Activated T-cell treated with anti-CD3 and anti-CD28 coated beads, Interleukin-2, amount 50 U/mL, for 72 hours (primary cell): Measurements from ENCODE around the gene KCNG1. TPM values are rescaled to one million over a fixed set of nuclear protein-coding genes. Genes with fewer than 3 reads are reported as not detected.
A peak's percentile ranks its signal among the peaks of the same experiment; 100 is the strongest.

Experiments used
- ATAC-seq, 2 donors: fragments of 150-1000 bp; cut with Tn5 transposase; replicated peaks in 1 of 2; 2 replicates each; pipeline ENCODE4 v1.10.0; 2021; ENCODE audit warnings: moderate library complexity in 2 of 2, mild to moderate bottlenecking in 1 of 2
- DNase-seq, 2 donors: peaks; one replicate each; pipeline ENCODE4 v3.0.0; 2021 to 2022; ENCODE audit warnings: mixed read lengths in 1 of 2
- H3K27ac Mint-ChIP-seq: one replicate; pipeline ENCODE4 v1.8.0; 2022; ENCODE audit warnings: mild to moderate bottlenecking, moderate library complexity, mixed read lengths
- H3K27me3 Mint-ChIP-seq: one replicate; pipeline ENCODE4 v1.8.0; 2022; ENCODE audit warnings: low read depth, mixed read lengths
- H3K36me3 Mint-ChIP-seq, 2 donors: one replicate each; pipeline ENCODE4 v1.8.0; 2022; ENCODE audit warnings: mixed read lengths in 2 of 2, mild to moderate bottlenecking in 1 of 2; ENCODE audit not compliant: insufficient read depth in 2 of 2
- H3K4me1 Mint-ChIP-seq: one replicate; pipeline ENCODE4 v1.8.0; 2022; ENCODE audit warnings: low read depth, mixed read lengths
- H3K4me3 Mint-ChIP-seq, 2 donors: one replicate each; pipeline ENCODE4 v1.8.0; 2022; ENCODE audit warnings: mild to moderate bottlenecking in 2 of 2, mixed read lengths in 2 of 2, moderate library complexity in 2 of 2
- H3K9me3 Mint-ChIP-seq, 2 donors: one replicate each; pipeline ENCODE4 v1.8.0; 2022; ENCODE audit warnings: mixed read lengths in 2 of 2
- total RNA-seq, 2 donors: library from RNA; stranded (reverse); gene quantifications; one replicate each; pipeline ENCODE4 v1.2.3, GENCODE V29; 2022

Gene KCNG1
- total RNA-seq, 2 donors from 2014 or later = 1.6 to 4.0 TPM

- Mint-ChIP-seq H3K27ac (peak within 1 kb of the TSS; percentile 99), H3K4me1 (peaks cover 76% of the 10 kb centered on the region), H3K4me3 (peak within 1 kb of the TSS; percentile 91 to 98), H3K36me3 (peaks cover 7 to 15% of the 10 kb centered on the region in 2 donors), H3K9me3 (no peaks in the 10 kb centered on the region), H3K27me3 (no peaks in the 10 kb centered on the region)
- ATAC-seq = peak; percentile 81 to 84
- DNase-seq = peak; percentile 79 to 87
These were observed 64.0 kb downstream of the KCNG1 start, which contains the start of gene MOCS3 for GRCh38 chr20:50958615-50959542. TSS of gene MOCS3 (plus strand) at chr20:50958818. CDS start at chr20:50958843, 25 bp downstream.

GRCh38 chr20:50957798-50958614 is 64.9 kb downstream of the KCNG1 start, which contains the start of gene DPM1:
TSS of gene DPM1 (minus strand) at chr20:50958532. CDS start at chr20:50958523, 9 bp downstream.
- H3K27ac Mint-ChIP-seq = peak within 1 kb of the TSS; percentile 99
- ATAC-seq = peak; percentile 86 to 88

GRCh38 chr20:50957276-50957675 is 65.6 kb downstream of the KCNG1 start:
- no peaks in the 10 kb centered on the region for H3K9me3 Mint-ChIP-seq
- H3K27me3 Mint-ChIP-seq = no peaks in the 10 kb centered on the region
- ATAC-seq = no peak
- peaks cover 72% of the 10 kb centered on the region for H3K4me1 Mint-ChIP-seq
- H3K27ac Mint-ChIP-seq = peak overlapping the region; percentile 99
- H3K36me3 Mint-ChIP-seq = peaks cover 7 to 20% of the 10 kb centered on the region in 2 donors
- peak overlapping the region; percentile 91 to 98 for H3K4me3 Mint-ChIP-seq
- no peak for DNase-seq

More at GRCh38 chr20:50957798-50958614, 64.9 kb downstream of the KCNG1 start, which contains the start of gene DPM1:
- Mint-ChIP-seq H3K9me3 (no peaks in the 10 kb centered on the region), H3K4me1 (peaks cover 79% of the 10 kb centered on the region), H3K27me3 (no peaks in the 10 kb centered on the region), H3K36me3 (peaks cover 7 to 18% of the 10 kb centered on the region in 2 donors), H3K4me3 (peak within 1 kb of the TSS; percentile 91 to 98)
- DNase-seq = peak; percentile 89

DNA sequence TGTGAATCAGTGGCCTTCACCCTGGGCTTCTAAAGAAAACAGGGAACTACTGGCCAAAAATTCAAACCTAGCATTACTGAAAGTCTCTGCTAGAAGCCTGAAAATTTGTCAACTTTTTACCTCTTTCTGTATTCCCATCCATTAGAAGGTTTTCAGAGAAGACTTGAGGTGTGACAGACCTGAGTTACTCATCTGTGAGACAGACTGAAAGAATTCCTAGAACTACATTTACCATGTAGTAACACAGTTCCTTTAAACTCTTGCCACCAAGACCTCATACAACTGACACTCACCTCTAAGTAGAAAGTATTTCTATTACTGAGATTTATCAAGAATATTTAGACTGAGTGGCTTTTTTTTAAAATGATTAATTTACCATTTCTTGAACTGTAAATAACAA is 69.1 kb downstream of the KCNG1 start:
- Mint-ChIP-seq H3K27ac (peak overlapping the region; percentile 68), H3K4me1 (peaks cover 42% of the 10 kb centered on the region), H3K4me3 (no peak overlapping the region), H3K36me3 (peaks cover 11 to 35% of the 10 kb centered on the region in 2 donors), H3K9me3 (no peaks in the 10 kb centered on the region), H3K27me3 (no peaks in the 10 kb centered on the region)
- ATAC-seq (no peak), DNase-seq (no peak)

Other genes with a start within 250 kb of the KCNG1 start
- 10 to 100 TPM; 13.6 to 26.7 TPM for gene BCAS4, start 228.0 kb downstream of the KCNG1 start, total RNA-seq
- gene ADNP, start 91.7 kb downstream of the KCNG1 start, total RNA-seq = 10 to 100 TPM; 62.3 to 72.2 TPM
- 10 to 100 TPM; 56.6 to 64.3 TPM for gene DPM1, start 64.6 kb downstream of the KCNG1 start, total RNA-seq
- 1 to 10 TPM; 4.1 to 4.2 TPM for gene MOCS3, start 64.3 kb downstream of the KCNG1 start, total RNA-seq